NCI-H2081 (cell line): ENCODE results near the gene AGFG1.
A peak's percentile ranks its signal among the peaks of the same experiment; 100 is the strongest.
"Not testable (repeated sequence)": the region's sequence is repeated elsewhere in the genome, so short reads cannot be mapped to it uniquely, and the experiment has no call there.

Source experiments
- DNase-seq, 2 experiments: peaks; one replicate each; lab custom pipeline; 2025; lab: John Stamatoyannopoulos, UW

Gene AGFG1

DNA sequence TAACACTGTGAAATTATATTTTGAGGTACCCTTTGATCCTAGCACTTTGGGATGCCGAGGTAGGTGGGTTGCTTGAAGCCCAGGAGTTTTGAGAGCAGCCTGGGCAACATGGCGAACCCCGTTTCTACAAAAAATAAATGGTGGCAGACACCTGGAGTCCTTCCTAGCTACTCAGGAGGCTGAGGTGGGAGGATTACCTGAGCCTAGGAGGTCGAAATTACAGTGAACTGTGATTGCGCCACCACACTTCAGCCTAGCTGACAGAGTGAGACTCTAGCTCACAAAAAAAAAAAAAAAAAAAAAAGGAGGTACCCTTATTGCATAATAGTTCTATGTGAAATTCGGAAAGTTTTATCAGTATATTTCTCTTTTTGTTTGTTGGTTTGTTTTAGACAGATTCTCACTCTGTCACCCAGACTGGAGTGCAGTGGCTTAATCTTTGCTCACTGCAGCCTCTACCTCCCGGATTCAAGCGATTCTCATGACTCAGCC, 67.6 kb downstream of the AGFG1 start:
- DNase-seq, result no peak

DNA sequence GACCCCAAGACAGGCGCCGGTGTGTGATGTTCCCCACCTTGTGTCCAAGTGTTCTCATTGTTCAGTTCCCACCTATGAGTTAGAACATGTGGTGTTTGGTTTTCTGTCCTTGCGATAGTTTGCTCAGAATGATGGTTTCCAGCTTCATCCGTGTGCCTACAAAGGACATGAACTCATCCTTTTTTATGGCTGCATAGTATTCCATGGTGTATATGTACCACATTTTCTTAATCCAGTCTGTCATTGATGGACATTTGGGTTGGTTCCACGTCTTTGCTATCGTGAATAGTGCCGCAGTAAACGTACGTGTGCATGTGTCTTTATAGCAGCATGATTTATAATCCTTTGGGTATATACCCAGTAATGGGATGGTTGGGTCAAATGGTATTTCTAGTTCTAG, 68.4 kb downstream of the AGFG1 start:
- not testable (repeated sequence) for DNase-seq

DNA sequence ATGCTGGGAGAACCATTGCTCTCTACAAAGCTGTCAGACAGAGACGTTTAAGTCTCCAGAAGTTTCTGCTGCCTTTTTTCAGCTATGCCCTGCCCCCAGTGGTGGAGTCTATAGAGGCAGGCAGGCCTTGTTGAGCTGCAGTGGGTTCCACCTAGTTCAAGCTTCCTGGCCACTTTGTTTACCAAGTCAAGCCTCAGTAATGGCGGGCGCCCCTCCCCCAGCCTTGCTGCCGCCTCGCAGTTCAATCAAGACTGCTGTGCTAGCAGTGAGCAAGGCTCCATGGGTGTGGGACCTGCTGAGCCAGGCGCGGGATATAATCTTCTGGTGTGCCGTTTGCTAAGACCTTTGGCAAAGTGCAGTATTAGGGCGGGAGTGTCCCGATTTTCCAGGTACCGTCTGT, 74.0 kb downstream of the AGFG1 start:
- no peak for DNase-seq

DNA sequence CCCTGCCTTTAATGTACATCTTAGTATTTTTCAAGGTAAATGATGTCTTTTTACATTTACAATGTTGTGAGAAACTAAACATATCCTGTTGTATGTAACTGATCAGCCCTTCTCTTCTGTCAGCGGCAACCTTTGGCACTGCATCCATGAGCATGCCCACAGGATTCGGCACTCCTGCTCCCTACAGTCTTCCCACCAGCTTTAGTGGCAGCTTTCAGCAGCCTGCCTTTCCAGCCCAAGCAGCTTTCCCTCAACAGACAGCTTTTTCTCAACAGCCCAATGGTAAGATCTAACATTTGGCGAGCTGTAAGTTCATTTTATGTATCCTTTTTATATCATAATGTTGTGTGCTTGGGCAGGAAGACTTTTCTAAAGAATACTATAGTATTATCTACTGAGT, 79.9 kb downstream of the AGFG1 start:
- DNase-seq, result no peak

DNA sequence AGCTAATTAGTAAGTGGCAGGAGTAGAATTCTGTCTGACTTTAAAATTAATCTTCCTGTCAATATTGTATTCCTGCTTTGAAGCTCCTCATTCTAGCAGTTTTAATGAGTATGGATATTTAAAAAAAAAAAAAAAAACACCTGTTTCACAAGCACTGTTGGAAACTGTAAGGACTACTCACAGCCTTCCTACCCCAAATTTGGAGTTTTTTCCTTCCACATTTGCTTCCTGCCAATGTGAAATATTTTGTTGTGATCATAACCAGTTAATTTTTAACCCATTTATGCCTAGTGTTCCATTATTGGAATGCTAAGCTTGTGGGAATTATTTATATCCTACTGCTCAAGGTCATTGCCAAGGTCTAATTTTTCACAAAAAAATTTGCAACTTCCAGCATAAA, 90.6 kb downstream of the AGFG1 start:
- no peak for DNase-seq

DNA sequence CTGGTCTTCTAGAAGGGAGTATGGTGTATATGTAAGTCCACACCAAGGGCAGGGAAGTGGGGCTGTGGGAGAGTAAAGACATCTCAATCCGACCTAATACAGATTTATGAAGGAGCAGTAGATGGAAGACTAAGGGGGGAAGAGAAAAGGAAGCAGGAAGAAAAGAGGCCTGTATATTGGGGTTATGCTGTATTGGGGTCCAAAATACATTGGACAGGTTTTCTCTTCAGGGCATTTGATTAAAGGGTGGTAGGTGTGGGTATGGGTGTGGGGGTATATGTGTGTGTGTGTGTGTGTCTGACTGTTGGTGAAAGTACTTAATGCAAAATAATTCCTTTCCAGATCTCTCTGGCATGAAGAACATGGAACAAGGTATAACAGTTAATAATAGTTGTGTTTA, 93.1 kb downstream of the AGFG1 start:
- no peak for DNase-seq

DNA sequence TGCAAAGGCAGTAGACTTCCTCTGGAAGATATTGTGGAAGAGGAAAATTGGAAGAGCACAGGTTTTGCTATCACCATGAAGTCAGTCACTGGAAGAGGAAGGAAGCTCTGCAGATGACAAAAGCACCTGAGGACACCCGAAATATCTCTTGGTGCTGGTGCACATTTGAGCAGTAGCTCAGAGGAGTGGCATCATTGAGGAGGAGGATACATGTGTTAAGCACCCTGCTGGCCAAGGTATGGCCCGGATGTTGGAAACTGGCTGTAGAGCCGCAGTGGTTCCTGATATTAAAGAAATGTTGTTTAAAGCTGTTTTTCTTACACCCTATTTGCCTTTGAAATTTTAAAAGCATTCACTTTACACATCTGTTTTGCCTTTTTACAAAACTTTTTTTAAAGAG, 94.1 kb downstream of the AGFG1 start:
- DNase-seq, result no peak

DNA sequence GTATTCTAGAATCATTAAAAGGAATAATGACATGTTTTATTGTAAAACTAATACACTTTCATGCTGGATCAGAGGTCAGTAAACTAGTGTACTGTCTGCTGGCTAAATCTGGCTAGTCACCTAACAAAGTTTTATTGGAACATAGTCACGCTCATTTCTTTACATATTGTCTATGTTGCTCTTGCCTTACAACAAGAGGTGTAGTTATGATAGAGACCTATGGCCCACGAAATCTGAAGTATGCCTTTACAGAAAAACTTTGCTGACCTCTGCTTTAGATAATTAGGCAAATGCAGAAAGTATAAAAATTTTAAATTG, 96.9 kb downstream of the AGFG1 start:
- no peak for DNase-seq

DNA sequence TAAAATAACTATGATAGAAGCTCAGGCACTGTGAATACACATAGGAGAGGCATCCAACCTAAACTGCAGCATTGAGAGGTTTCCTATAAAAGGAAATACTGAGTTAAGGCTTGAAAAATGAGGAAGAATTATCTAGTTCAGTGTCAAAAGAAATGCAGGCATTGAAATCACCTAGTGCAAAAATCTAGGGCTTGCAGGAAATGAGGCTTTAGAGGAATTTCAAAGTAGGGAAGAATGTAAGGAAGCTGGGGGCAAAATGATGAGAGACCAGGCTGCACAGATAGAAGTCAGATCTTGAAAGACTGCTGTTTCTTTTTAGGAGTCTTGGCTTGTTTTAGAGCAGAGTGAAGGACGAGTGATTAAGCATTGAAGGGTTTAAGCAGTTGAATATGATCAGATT, 98.7 kb downstream of the AGFG1 start:
- no peak for DNase-seq

DNA sequence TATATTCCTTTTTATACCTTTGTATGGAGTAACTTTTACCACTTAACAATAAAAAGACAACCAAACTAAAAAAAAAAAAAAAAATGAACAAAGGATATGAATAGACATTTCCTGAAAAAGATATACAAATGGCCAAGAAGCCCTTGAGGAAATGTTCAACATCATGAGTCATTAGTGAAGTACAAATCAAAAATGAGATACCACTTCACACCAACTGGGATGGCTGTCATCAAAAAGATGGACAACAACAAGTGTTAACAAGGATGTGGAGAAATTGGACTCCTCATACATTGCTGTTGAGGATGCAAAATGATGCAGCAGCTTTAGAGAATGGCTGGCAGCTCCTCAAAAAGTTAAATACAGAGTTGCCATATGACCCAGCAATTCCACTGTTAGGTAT, 104.2 kb downstream of the AGFG1 start:
- no peak for DNase-seq

DNA sequence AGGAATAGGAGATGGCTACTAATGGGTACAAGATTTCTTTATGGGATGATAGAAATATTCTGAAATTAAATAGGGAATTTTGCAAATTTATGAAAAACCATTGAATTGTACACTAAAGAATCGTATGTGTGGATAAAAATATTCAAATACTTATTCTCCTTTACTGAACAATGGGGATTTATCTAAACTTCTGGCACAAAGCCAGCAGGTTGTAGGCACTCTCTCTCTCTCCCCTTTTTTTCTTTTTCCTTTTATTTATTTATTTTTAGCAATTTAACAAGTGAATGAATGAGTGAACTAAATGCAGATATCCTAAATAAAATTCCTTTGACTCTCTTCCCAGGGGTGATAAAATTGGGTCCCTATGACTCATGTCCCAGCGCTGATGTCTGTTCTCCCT, 104.9 kb downstream of the AGFG1 start:
- no peak for DNase-seq

DNA sequence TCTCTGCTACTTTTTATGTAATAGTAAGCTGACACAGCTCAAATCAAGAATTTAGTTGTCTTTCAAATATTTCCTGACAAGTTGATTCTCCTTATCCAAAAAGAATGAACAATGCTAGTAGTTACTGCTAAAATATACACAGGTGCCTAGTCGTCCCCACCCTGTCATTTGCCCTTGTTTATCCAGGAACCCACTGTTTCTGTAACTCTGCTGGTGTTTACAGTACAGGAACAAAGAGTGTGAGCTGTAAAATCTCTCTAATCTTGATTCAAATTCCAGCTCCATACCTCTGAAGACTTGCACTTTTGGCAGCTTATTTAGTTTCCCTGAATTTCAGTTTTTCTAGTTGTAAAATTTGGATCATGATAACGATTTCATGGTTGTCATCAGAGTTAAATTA, 105.6 kb downstream of the AGFG1 start:
- DNase-seq, result peak in 1 of 2 experiments; percentile 21

DNA sequence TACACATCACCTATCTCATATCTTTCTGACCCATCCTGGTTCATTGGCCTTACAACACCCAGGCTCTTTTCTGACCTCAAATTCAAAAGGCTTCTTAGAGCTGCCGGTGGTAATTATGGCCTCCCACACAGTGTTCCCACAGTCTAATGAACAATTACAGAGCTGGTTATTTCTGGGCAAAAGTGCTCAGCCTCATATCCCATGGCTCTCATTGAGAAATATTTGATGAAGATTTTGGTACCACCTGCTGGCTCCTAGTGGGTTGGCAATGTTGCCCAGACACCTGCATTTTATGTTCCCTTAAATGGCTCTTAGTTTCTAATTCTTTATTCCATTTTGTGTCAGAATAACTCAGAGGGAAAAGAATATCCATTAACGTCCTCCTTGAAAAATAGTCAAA, 106.7 kb downstream of the AGFG1 start:
- DNase-seq, result no peak

DNA sequence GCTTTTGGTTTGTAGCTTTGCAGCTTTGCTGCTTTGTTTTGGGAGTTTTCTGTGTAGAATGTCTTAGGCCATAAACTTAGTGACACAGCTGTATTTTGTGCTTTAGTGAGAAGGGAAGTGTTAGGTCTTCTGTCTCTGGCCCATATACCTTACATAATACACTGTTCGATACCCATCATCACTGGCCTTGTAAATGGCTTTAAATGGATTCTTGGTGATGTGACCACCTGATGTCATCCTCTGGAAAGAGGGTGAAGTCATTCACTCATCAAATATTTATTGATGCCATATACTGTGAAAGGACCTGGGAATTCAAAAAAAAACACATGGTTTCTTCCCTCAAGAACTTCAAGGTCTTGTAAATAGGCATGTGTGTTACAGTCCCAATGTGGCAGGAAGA, 107.8 kb downstream of the AGFG1 start:
- no peak for DNase-seq

DNA sequence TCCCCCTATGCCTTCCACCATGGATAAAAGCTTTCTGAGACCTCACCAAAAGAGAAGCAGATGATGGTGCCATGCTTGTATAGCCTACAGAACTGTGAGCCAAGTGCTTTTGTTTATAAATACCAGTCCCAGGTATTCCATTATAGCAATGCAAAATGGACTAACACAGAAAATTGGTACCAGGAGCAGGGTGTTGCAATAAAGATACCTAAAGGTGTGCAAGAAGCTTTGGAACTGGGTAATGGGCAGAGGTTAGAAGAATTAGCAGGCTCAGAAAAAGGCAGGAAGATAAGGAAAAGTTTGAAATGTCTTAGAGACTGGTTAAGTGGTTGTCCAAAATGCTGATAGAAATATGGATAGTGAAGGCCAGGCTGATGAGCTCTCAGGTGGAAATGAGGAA, 110.4 kb downstream of the AGFG1 start:
- DNase-seq, result no peak

DNA sequence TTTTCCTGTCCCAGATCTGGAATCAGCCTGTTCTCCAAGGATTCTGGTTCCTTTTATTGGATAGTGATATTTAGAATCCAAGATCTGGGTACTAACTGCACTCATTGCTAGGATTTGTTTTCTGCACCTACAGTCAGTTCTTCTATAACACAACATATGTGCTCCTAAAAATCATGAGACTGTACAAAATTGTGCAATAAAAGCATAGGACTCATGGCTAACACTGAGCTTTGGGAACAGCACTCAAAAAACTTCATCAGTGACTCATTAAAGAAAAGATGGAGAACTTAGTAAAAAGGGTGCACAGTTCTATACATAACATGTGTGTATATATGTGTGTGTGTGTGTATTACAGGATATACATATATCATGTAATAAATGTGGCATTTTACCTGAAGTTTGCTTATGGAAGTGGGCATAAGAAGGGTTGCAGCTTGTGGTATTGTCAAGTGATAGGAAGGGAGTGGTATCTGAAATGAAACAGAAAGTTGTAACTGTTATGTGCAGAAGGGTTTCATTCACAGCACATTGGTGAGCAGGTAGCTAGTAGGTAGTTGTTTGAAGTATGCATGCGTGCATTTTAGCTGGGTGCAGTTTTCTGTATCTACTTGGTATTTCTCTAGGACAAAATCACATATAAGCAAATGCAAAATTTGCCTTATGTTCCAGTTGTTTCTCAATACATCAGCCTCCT, 120.9 kb downstream of the AGFG1 start:
- DNase-seq, result no peak

DNA sequence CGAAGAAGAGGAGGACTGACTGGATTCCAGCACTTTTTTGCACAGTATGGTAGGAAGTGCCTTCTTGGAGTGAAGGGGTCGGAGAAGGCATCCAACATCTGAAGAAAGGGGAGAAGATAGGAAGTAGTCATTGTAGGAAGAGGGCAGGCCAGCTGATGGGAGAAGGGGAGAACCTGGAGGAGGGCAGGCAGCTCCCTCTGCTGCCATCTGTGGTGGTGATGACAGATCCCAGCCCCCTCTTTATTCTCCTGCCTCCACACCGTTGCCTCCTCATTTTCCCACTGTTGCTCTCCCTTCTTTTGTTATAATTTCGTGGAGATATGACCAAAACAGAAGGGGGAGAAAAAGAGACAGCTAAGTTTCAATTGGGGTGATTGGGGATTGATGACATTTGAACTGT, 123.8 kb downstream of the AGFG1 start:
- no peak for DNase-seq

DNA sequence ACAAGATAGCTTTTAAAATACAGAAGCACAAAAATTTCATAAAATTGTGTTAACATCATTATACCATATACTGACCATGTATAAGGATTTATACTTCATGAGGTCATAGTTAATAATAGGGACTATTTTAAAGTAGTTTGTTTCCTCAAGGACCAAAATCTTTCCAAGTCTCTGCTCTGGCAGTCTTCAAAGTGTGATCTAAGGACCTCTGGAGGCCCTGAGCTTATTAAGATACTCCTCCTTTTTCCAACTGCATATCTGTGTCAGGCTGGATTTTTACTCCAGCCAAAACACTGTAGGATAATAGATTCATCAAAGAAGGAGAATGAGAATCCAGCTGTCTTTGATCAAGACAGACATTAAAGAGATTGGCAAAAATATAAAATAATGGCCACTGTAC, 125.1 kb downstream of the AGFG1 start:
- DNase-seq, result no peak

DNA sequence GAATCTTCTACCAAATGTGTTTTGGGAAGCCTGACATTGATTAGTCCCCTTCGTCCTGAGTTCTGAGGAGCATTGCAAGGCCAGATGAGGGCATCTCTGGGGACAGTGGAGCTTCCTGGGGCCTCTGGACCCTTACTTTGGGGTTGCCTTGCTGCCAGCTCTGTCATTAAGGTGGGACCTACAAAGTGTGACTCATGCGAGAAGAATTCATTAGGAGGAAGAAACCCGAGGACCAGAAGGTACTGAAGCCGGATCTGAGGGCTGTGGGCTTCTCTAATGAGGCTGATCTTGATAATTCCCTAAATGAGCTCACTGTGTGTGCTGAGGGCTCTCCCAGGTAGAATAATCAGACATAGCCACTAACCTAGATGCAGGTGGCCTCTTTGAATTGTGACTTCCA, 126.0 kb downstream of the AGFG1 start:
- DNase-seq, result no peak

DNA sequence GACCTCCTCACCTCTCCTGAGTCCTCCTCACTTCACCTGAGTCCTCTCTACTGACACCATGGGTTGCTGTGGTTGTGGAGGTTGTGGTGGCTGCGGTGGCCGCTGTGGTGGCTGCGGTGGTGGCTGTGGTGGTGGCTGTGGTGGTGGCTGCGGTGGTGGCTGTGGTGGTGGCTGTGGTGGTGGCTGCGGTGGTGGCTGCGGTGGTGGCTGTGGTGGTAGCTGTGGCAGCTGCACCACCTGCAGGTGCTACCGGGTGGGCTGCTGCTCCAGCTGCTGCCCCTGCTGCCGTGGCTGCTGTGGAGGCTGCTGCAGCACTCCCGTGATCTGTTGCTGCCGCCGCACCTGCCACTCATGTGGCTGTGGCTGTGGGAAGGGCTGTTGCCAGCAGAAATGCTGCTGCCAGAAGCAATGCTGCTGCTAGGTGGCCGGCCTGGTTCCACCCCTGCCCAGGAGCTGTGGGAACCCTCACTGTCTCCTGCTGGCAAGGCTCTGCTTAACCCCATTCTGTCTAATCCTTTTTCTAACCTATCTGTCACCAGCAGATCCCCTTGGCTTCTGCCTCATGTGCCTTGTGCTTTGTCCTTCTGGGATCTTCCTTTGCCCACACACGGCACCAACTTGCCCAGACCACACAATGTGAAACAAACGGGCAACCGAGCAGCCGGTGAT, 127.0 kb downstream of the AGFG1 start, which contains the start of gene SCYGR2:
Gene SCYGR2, plus strand, starts transcription at position 59 of the 669 bp plus-strand sequence. Its CDS starts 0 bp downstream, at position 59.
- not testable (repeated sequence) for DNase-seq

DNA sequence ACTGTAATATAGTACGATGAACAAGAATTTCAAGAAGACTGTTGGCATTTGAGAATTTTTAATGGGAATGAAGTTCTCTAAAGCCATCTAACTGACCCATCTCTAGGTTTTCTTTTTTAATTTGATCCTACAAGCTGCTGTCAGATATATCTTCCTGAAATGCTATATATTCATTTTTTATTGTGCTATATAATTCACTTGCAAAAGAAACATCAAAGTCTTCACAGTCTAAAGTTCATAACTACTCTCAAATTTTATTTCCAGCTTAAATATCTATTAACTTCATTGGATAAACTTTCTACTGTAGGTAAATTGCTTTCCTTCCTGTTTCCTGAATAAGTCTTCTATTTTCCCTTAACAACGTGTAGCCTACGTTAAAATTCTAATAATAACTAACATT, 130.4 kb downstream of the AGFG1 start:
- no peak for DNase-seq

DNA sequence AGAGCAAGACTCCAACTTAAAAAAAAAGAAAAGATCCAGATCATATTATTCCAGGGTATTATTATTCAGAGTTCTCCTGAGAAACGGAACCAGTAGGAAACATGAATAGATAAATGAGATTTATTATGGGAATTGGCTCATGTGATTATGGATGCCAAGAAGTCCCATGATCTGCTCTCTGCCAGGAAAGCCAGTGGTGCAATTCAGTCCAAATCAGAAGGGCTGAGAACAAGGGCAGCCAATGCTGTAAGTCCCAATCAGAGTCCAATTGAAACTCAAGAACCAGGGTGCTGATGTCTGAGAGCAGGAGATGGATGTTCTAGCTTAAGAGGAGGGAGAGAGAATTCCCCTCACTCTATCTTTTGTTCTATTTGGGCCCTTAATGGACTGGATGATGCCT, 134.5 kb downstream of the AGFG1 start:
- no peak for DNase-seq

DNA sequence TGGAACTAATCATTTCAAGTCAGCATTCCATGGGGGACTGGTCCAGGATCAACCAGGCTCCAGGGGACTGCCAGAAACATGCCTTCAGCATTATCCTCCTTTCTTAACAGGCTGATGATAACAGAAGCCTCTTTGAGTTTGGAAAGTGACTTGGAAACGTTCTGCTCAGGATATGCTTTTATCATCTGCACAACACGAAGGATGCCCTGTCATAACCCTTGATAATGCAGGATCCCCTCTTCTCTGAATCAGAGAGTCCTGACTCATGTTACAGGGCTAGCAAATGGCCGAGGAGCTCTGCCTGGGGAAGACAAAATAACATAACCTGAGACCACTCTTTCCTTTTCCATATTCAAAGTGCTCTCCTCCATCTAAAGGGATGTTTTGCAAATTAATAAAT, 136.0 kb downstream of the AGFG1 start:
- no peak for DNase-seq
